Astrocyte (in vitro differentiated cells and primary cell): Measurements from ENCODE around the gene PODNL1. TPM values are rescaled to one million over a fixed set of nuclear protein-coding genes. Genes with fewer than 3 reads are reported as not detected.

Source experiments
- DNase-seq: peaks from one replicate; pipeline ENCODE4 v3.0.0-alpha.2; 2010; ENCODE audit warnings: low read depth
- FAIRE-seq: peaks from 2 replicates; lab custom pipeline; 2011; peaks lifted over from hg19 to GRCh38; lab: Jason Lieb, UNC
- H2AFZ ChIP-seq: 2 replicates; pipeline ENCODE4 v1.6.0; 2012; ENCODE audit warnings: low read depth, low read length, inconsistent platforms
- H3K27ac ChIP-seq: 2 replicates; pipeline ENCODE4 v1.5.1; 2011; ENCODE audit warnings: low read depth, low read length, inconsistent platforms
- H3K27me3 ChIP-seq: 2 replicates; pipeline ENCODE4 v1.6.0; 2011; ENCODE audit warnings: low read length, inconsistent platforms; ENCODE audit not compliant: insufficient read depth
- H3K36me3 ChIP-seq: 2 replicates; pipeline ENCODE4 v1.5.1; 2011; ENCODE audit warnings: low read length, inconsistent platforms; ENCODE audit not compliant: insufficient read depth
- H3K4me1 ChIP-seq: 2 replicates; pipeline ENCODE4 v1.5.1; 2011; ENCODE audit warnings: low read length, inconsistent platforms; ENCODE audit not compliant: insufficient read depth
- H3K4me2 ChIP-seq: 2 replicates; pipeline ENCODE4 v1.6.0; 2012; ENCODE audit warnings: low read length, inconsistent platforms
- H3K4me3 ChIP-seq: 2 replicates; pipeline ENCODE4 v1.5.1; 2011; ENCODE audit warnings: low read depth, mild to moderate bottlenecking, low read length, inconsistent platforms; ENCODE audit not compliant: insufficient read depth
- H3K79me2 ChIP-seq: 2 replicates; pipeline ENCODE4 v1.6.0; 2012; ENCODE audit warnings: mild to moderate bottlenecking, low read length, inconsistent platforms; ENCODE audit not compliant: insufficient read depth
- H3K9ac ChIP-seq: 2 replicates; pipeline ENCODE4 v1.6.0; 2012; ENCODE audit warnings: mild to moderate bottlenecking, low read length, inconsistent platforms
- H3K9me3 ChIP-seq: 2 replicates; pipeline ENCODE4 v1.5.1; 2012; ENCODE audit warnings: low read depth, mild to moderate bottlenecking, low read length, inconsistent platforms; ENCODE audit not compliant: insufficient read depth
- H4K20me1 ChIP-seq: 2 replicates; pipeline ENCODE4 v1.6.0; 2012; ENCODE audit warnings: low read length, inconsistent platforms; ENCODE audit not compliant: insufficient read depth
- H3K27ac Mint-ChIP-seq: one replicate; pipeline ENCODE4 v1.8.0; 2021; ENCODE audit warnings: mild to moderate bottlenecking, mixed read lengths; ENCODE audit not compliant: unreplicated experiment
- H3K27me3 Mint-ChIP-seq: one replicate; pipeline ENCODE4 v1.8.0; 2021; ENCODE audit warnings: low read depth, mixed read lengths; ENCODE audit not compliant: unreplicated experiment
- H3K36me3 Mint-ChIP-seq: one replicate; pipeline ENCODE4 v1.8.0; 2021; ENCODE audit warnings: low read depth, mixed read lengths; ENCODE audit not compliant: unreplicated experiment
- H3K4me1 Mint-ChIP-seq: one replicate; pipeline ENCODE4 v1.8.0; 2021; ENCODE audit warnings: low read depth, mixed read lengths; ENCODE audit not compliant: unreplicated experiment
- H3K4me3 Mint-ChIP-seq: one replicate; pipeline ENCODE4 v1.8.0; 2021; ENCODE audit warnings: mild to moderate bottlenecking, moderate library complexity, mixed read lengths; ENCODE audit not compliant: unreplicated experiment
- H3K9me3 Mint-ChIP-seq: one replicate; pipeline ENCODE4 v1.8.0; 2021; ENCODE audit warnings: mild to moderate bottlenecking, mixed read lengths; ENCODE audit not compliant: unreplicated experiment
- EZH2 ChIP-seq: IDR thresholded peaks from 2 replicates; pipeline ENCODE4 v1.6.1; 2012; ENCODE audit warnings: mild to moderate bottlenecking, low read length, inconsistent platforms; ENCODE audit not compliant: insufficient read depth
- total RNA-seq: library from RNA; stranded (reverse); gene quantifications from 2 replicates; pipeline ENCODE4 v1.2.1, GENCODE V29; 2021
- TF ChIP-seq, protein P1 (sequence below): IDR thresholded peaks from 2 replicates; pipeline ENCODE4 v1.5.1; 2011; ENCODE audit warnings: low read depth, mild to moderate bottlenecking, inconsistent platforms, low read length, moderate library complexity; ENCODE audit not compliant: insufficient read depth

The PODNL1 gene
- total RNA-seq, 1 donor from 2014 or later: 3.3 TPM

DNA sequence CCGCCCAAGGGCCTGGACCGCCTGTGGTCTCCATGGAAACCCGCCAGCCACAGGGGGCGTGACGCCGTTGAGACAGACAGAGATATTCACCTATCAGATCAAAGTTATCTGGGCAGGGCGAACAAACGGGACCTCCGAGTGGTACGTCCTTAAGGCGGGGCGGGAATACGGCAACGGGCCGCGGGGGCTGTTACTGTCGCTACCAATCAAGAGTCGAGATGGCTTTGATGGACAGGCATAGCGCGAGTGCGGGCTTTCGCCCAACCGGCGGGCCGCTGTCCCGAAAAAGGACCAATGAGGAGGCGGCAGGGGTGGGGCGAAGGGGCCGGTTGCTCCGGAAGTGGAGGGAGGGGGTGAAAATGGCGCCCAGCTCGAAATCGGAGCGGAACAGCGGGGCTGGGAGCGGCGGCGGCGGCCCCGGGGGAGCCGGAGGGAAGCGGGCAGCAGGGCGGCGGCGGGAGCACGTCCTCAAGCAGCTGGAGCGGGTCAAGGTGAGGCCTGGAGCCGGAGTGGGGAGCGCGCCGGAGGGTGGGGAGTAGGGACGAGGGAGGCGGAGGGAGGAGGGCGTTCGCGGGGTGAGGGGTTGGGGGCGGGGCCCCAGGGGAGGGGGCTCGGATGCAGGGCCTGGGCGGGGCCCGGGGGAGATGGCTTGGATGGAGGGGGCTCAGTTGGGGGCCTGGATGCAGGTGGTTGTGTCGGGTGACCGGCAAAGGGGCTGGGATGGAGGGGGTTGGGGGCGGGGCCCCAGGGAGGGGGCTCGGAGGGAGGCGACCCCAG is 14.1 kb upstream of the PODNL1 start, which contains the start of gene DCAF15:
TSS of gene DCAF15 (plus strand) at position 356 of the 777 bp plus-strand sequence. CDS start at position 360, 4 bp downstream.
- peaks cover 18% of the 10 kb centered on the region for H4K20me1 ChIP-seq
- FAIRE-seq: peak; percentile 90
- peaks cover 7% of the 10 kb centered on the region for H3K4me1 ChIP-seq
- H3K27ac Mint-ChIP-seq: peak within 1 kb of the TSS; percentile 62
- H3K27ac ChIP-seq: peak within 1 kb of the TSS; percentile 75
- H2AFZ ChIP-seq: peak within 1 kb of the TSS; percentile 84
- peak; percentile 98 for DNase-seq
- peak within 1 kb of the TSS; percentile 89 for H3K4me3 Mint-ChIP-seq
- H3K4me2 ChIP-seq: peak within 1 kb of the TSS; percentile 96
- peaks cover 6% of the 10 kb centered on the region for H3K36me3 ChIP-seq
- H3K9ac ChIP-seq: peak within 1 kb of the TSS; percentile 83
- H3K9me3 ChIP-seq: no peaks in the 10 kb centered on the region
- peak within 1 kb of the TSS; percentile 69 for H3K4me3 ChIP-seq
- H3K79me2 ChIP-seq: peaks cover 19% of the 10 kb centered on the region
- TF ChIP-seq EZH2: no peak
- H3K27me3 Mint-ChIP-seq: no peaks in the 10 kb centered on the region
- no peaks in the 10 kb centered on the region for H3K27me3 ChIP-seq
- peaks cover 3% of the 10 kb centered on the region for H3K4me1 Mint-ChIP-seq
- no peaks in the 10 kb centered on the region for H3K9me3 Mint-ChIP-seq
- peaks cover 6% of the 10 kb centered on the region for H3K36me3 Mint-ChIP-seq

DNA sequence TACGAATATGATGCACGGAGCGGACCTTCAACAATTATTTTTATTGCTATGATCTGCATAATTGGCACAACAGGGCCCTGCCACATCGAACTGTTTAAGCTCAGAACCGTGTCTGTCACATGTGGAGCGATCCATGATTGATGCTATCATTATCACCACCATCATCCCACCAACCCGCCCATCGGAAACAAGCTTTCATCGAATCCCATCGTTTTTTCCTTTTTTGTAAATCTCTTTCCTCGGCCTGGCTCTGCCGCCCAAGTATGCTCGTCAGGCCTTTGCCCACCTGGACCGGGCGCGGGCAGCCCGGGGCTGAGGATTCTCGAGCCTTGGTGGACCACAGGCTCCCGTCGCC is 13.6 kb upstream of the PODNL1 start:
- DNase-seq (no peak), FAIRE-seq (no peak)
- Mint-ChIP-seq H3K4me1 (peaks cover 3% of the 10 kb centered on the region), H3K9me3 (no peaks in the 10 kb centered on the region), H3K27me3 (no peaks in the 10 kb centered on the region), H3K4me3 (peak overlapping the region; percentile 89), H3K36me3 (peaks cover 6% of the 10 kb centered on the region), H3K27ac (peak overlapping the region; percentile 62)
- H3K27me3 ChIP-seq: no peaks in the 10 kb centered on the region
- H4K20me1 ChIP-seq: peaks cover 18% of the 10 kb centered on the region
- peak overlapping the region; percentile 55 for H2AFZ ChIP-seq
- no peak overlapping the region for H3K27ac ChIP-seq
- H3K9ac ChIP-seq: no peak overlapping the region
- peaks cover 19% of the 10 kb centered on the region for H3K79me2 ChIP-seq
- peak overlapping the region; percentile 80 for H3K4me2 ChIP-seq
- TF ChIP-seq EZH2: no peak
- TF ChIP-seq, protein P1, sequence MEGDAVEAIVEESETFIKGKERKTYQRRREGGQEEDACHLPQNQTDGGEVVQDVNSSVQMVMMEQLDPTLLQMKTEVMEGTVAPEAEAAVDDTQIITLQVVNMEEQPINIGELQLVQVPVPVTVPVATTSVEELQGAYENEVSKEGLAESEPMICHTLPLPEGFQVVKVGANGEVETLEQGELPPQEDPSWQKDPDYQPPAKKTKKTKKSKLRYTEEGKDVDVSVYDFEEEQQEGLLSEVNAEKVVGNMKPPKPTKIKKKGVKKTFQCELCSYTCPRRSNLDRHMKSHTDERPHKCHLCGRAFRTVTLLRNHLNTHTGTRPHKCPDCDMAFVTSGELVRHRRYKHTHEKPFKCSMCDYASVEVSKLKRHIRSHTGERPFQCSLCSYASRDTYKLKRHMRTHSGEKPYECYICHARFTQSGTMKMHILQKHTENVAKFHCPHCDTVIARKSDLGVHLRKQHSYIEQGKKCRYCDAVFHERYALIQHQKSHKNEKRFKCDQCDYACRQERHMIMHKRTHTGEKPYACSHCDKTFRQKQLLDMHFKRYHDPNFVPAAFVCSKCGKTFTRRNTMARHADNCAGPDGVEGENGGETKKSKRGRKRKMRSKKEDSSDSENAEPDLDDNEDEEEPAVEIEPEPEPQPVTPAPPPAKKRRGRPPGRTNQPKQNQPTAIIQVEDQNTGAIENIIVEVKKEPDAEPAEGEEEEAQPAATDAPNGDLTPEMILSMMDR: no peak
- H3K36me3 ChIP-seq: peaks cover 6% of the 10 kb centered on the region
- no peaks in the 10 kb centered on the region for H3K9me3 ChIP-seq
- peak overlapping the region; percentile 57 for H3K4me3 ChIP-seq
- peaks cover 7% of the 10 kb centered on the region for H3K4me1 ChIP-seq

DNA sequence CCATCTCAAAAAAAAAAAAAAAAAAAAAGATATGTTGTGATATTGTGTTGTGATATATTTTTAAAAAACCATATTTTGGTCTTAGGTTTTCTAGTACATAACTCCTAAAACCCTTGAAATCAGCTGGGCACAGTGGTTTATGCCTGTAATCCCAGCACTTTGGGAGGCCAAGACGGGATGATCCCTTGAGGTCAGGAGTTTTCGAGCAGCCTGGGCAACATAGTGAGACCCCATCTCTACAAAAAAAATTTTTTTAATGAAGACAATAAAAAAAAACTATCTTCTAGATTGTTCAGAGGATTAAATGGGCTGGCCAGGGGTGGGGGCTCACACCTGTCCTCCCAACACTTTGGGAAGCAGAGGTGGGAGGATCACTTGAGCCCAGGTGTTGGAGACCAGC is 12.8 kb upstream of the PODNL1 start:
- peaks cover 6% of the 10 kb centered on the region for H3K36me3 Mint-ChIP-seq
- no peak for FAIRE-seq
- DNase-seq: no peak

More for the DNA sequence above, 12.8 kb upstream of the PODNL1 start:
- H3K4me1 ChIP-seq: peaks cover 7% of the 10 kb centered on the region
- H3K36me3 ChIP-seq: no peaks in the 10 kb centered on the region
- peaks cover 3% of the 10 kb centered on the region for H3K4me1 Mint-ChIP-seq
- H3K27me3 Mint-ChIP-seq: no peaks in the 10 kb centered on the region
- peaks cover 18% of the 10 kb centered on the region for H4K20me1 ChIP-seq
- no peaks in the 10 kb centered on the region for H3K27me3 ChIP-seq
- no peak overlapping the region for H3K4me2 ChIP-seq
- H3K27ac Mint-ChIP-seq: no peak overlapping the region
- TF ChIP-seq EZH2: no peak
- TF ChIP-seq, protein P1: no peak
- no peak overlapping the region for H3K4me3 Mint-ChIP-seq
- H3K79me2 ChIP-seq: peaks cover 19% of the 10 kb centered on the region
- H3K27ac ChIP-seq: no peak overlapping the region
- no peak overlapping the region for H3K4me3 ChIP-seq
- no peaks in the 10 kb centered on the region for H3K9me3 ChIP-seq
- H3K9me3 Mint-ChIP-seq: no peaks in the 10 kb centered on the region
- no peak overlapping the region for H2AFZ ChIP-seq
- H3K9ac ChIP-seq: no peak overlapping the region
